MCF 10A (cell line): ENCODE measurements around the gene DNTT. TPM values are rescaled to one million over a fixed set of nuclear protein-coding genes. Genes with fewer than 3 reads are reported as not detected.

Experiments
- BruUV-seq: library from RNA; stranded (reverse); fragments of 400-500 nt; replicated peaks from 2 replicates; lab custom pipeline; 2021; lab: Mats Ljungman, UMichigan
- CTCF ChIA-PET: fragments of 300-600 bp; sonication (Branson Sonifier 250); formaldehyde crosslinking; extraction: SDS; loops from one replicate; lab custom pipeline; 2021; ENCODE audit warnings: antibody characterized with exemption, inconsistent platforms; lab: Yijun Ruan, JAX
- POLR2A ChIA-PET: fragments of 300-600, 350-650 bp; sonication (Branson Sonifier 250); formaldehyde crosslinking; extraction: SDS; loops from one replicate; lab custom pipeline; 2020; ENCODE audit warnings: antibody characterized with exemption, inconsistent platforms; lab: Yijun Ruan, JAX
- DNase-seq: peaks from one replicate; pipeline ENCODE4 v3.0.0-alpha.2; 2018; ENCODE audit not compliant: unreplicated experiment
- H3K27ac Mint-ChIP-seq: one replicate; pipeline ENCODE4 v1.8.0; 2022; ENCODE audit warnings: mild to moderate bottlenecking, low read depth, mixed read lengths; ENCODE audit not compliant: unreplicated experiment
- H3K27me3 Mint-ChIP-seq: one replicate; pipeline ENCODE4 v1.8.0; 2022; ENCODE audit warnings: mixed read lengths; ENCODE audit not compliant: insufficient read depth, unreplicated experiment
- H3K36me3 Mint-ChIP-seq: one replicate; pipeline ENCODE4 v1.8.0; 2022; ENCODE audit warnings: mild to moderate bottlenecking, moderate library complexity, mixed read lengths; ENCODE audit not compliant: insufficient read depth, unreplicated experiment
- H3K4me1 Mint-ChIP-seq: one replicate; pipeline ENCODE4 v1.8.0; 2022; ENCODE audit warnings: mixed read lengths; ENCODE audit not compliant: insufficient read depth, unreplicated experiment
- H3K4me3 Mint-ChIP-seq: one replicate; pipeline ENCODE4 v1.8.0; 2022; ENCODE audit warnings: mild to moderate bottlenecking, moderate library complexity, mixed read lengths; ENCODE audit not compliant: unreplicated experiment
- H3K9me3 Mint-ChIP-seq: one replicate; pipeline ENCODE4 v1.8.0; 2022; ENCODE audit warnings: mixed read lengths; ENCODE audit not compliant: unreplicated experiment
- CTCF ChIP-seq: fragments of 200-600 bp; IDR thresholded peaks from one replicate; pipeline ENCODE4 v1.8.0; 2022; ENCODE audit warnings: antibody characterized with exemption, mild to moderate bottlenecking; ENCODE audit not compliant: unreplicated experiment
- intact Hi-C: fragments of 100-400 bp; cut with micrococcal nuclease; formaldehyde crosslinking; loops from 2 replicates; pipeline ENCODE4 v1.14.1; 2022
- total RNA-seq: library from RNA; stranded (reverse); gene quantifications from 2 replicates; pipeline ENCODE4 v1.2.3, GENCODE V29; 2022

Gene DNTT
- total RNA-seq, 1 experiment from 2014 or later = not detected

DNA sequence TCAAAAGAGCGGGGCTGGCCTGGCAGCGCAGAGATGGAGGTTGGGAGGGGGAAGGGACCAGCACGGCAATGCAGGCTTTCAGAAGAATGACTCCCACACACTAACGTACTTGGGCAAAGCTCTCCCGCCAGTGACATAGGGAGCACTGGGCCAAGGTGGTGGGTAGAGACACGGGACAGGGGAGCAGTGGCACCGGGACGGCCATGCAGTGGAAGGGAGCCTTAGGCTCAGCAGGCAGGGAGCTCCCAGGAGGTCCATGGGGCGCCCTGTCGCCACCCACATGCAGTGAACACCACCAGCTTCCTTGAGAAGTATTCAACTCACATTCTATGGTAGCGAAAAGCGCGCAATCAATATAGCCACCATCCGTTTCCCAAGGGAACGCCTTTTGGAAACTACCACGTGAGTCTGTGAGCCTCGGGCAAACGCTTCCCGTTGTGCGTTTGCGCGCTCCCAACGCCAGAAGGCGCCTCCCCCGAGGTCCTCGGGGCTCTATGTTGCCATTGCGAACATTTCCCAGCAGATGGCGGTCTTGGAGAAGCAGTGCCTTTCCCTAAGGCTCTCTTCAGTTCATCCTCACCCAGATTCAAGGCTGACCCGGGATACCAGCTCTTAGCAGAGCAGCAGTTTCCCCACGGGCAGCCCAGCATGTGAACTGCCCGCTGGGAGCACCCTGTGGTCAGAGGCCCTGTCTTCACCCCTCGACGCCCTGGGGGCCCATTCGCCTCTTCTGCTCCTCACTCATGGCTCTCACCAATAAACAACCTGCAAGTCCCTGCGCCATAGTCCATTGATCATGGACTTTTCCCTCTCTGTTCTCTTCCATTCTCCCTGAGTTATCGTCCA is 71.0 kb downstream of the DNTT start:
- Mint-ChIP-seq H3K9me3 (no peaks in the 10 kb centered on the region), H3K4me1 (peaks cover 15% of the 10 kb centered on the region), H3K36me3 (no peaks in the 10 kb centered on the region), H3K4me3 (peak overlapping the region; percentile 66), H3K27me3 (no peaks in the 10 kb centered on the region), H3K27ac (no peak overlapping the region)
- TF ChIP-seq CTCF = peak; percentile 95
- CTCF ChIA-PET = interaction anchor here (0.6 to 7.9 kb wide), 51 partner anchors 10 to 1226 kb away, joined by 3 to 72 read pairs (median 4); partner anchors contain the start of gene TLL2
- intact Hi-C loops = loop anchor here (1.0 to 2.0 kb wide), 3 partner anchors 40 to 650 kb away; no protein-coding TSS in a partner anchor
- BruUV-seq = no TSS peak
- peak; percentile 94 for DNase-seq
- POLR2A ChIA-PET = interaction anchor here (0.7 to 1.2 kb wide), 3 partner anchors 141 to 523 kb away, joined by 3 read pairs; partner anchors contain the start of gene LCOR

GRCh38 chr10:96376483-96376882 is 72.2 kb downstream of the DNTT start:
- H3K4me1 Mint-ChIP-seq = peaks cover 15% of the 10 kb centered on the region
- no TSS peak for BruUV-seq
- H3K27me3 Mint-ChIP-seq = no peaks in the 10 kb centered on the region
- POLR2A ChIA-PET = interaction anchor here (0.9 kb wide), 1 partner anchor 143 kb away, joined by 3 read pairs; no protein-coding TSS in a partner anchor
- DNase-seq = peak; percentile 43
- no peak for TF ChIP-seq CTCF
- H3K36me3 Mint-ChIP-seq = no peaks in the 10 kb centered on the region
- intact Hi-C loops = no loop called here
- no peak overlapping the region for H3K27ac Mint-ChIP-seq
- H3K9me3 Mint-ChIP-seq = no peaks in the 10 kb centered on the region
- CTCF ChIA-PET = interaction anchor here (0.6 to 7.9 kb wide), 11 partner anchors 9 to 220 kb away, joined by 3 to 72 read pairs (median 26); partner anchors contain the start of gene TLL2
- no peak overlapping the region for H3K4me3 Mint-ChIP-seq

DNA sequence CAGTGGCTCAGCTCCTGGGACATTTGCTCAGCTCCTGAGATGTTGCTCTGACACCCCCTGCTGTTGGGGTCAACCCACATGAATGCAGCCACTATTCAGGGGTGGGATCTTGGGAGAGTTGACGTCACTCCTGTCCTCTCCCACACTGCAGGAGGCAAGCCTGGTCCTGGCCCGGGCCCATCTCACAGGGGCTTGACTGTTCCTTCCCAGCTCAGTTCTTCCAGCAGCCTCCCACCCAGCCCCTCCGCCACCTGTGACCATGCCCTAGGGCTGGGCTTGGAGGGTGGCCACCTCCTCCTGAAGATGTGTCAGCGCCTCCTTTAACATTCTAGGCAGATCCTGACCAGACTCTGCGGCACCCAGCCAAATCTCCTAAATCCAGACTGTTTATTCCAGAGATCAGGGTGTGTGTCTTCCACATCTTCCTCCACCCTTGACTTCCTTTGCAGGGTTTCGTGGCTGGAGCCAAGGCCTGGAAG is 73.6 kb downstream of the DNTT start:
- no TSS peak for BruUV-seq
- Mint-ChIP-seq H3K36me3 (no peaks in the 10 kb centered on the region), H3K4me3 (no peak overlapping the region), H3K4me1 (peaks cover 15% of the 10 kb centered on the region), H3K27ac (no peak overlapping the region), H3K9me3 (no peaks in the 10 kb centered on the region), H3K27me3 (no peaks in the 10 kb centered on the region)
- intact Hi-C loops = no loop called here
- peak; percentile 57 for DNase-seq
- ChIA-PET POLR2A (no interaction called here), CTCF (interaction anchor here (0.6 to 7.9 kb wide), 7 partner anchors 15 to 1702 kb away, joined by 3 to 72 read pairs (median 3); partner anchors contain the start of gene TLL2)
- no peak for TF ChIP-seq CTCF

GRCh38 chr10:96378741-96379140 is 74.5 kb downstream of the DNTT start:
- Mint-ChIP-seq H3K27ac (no peak overlapping the region), H3K4me1 (peaks cover 15% of the 10 kb centered on the region), H3K36me3 (no peaks in the 10 kb centered on the region), H3K27me3 (no peaks in the 10 kb centered on the region), H3K4me3 (no peak overlapping the region), H3K9me3 (no peaks in the 10 kb centered on the region)
- DNase-seq = no peak
- ChIA-PET POLR2A (no interaction called here), CTCF (interaction anchor here (0.7 to 7.9 kb wide), 4 partner anchors 15 to 1701 kb away, joined by 3 to 56 read pairs (median 4); partner anchors contain the start of gene TLL2)
- TF ChIP-seq CTCF = no peak
- BruUV-seq = no TSS peak
- intact Hi-C loops = no loop called here
